GM18508 (cell line): Measurements from ENCODE around the gene ACTR5.

Source experiments
- ATAC-seq: cut with Tn5 transposase; IDR thresholded peaks from one replicate; pipeline ENCODE4 v1.9.1; 2021; ENCODE audit warnings: moderate number of reproducible peaks; ENCODE audit not compliant: insufficient read depth, unreplicated experiment

ACTR5 gene

DNA sequence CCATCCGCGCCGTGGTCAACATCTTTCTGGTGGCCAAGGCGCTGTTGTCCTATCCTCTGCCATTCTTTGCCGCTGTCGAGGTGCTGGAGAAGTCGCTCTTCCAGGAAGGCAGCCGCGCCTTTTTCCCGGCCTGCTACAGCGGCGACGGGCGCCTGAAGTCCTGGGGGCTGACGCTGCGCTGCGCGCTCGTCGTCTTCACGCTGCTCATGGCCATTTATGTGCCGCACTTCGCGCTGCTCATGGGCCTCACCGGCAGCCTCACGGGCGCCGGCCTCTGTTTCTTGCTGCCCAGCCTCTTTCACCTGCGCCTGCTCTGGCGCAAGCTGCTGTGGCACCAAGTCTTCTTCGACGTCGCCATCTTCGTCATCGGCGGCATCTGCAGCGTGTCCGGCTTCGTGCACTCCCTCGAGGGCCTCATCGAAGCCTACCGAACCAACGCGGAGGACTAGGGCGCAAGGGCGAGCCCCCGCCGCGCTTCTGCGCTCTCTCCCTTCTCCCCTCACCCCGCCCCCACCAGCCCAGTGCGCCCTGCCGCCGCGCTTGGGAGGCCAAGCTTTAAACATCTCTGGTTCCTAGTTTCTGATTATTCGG, 20.0 kb upstream of the ACTR5 start:
- ATAC-seq = no peak

DNA sequence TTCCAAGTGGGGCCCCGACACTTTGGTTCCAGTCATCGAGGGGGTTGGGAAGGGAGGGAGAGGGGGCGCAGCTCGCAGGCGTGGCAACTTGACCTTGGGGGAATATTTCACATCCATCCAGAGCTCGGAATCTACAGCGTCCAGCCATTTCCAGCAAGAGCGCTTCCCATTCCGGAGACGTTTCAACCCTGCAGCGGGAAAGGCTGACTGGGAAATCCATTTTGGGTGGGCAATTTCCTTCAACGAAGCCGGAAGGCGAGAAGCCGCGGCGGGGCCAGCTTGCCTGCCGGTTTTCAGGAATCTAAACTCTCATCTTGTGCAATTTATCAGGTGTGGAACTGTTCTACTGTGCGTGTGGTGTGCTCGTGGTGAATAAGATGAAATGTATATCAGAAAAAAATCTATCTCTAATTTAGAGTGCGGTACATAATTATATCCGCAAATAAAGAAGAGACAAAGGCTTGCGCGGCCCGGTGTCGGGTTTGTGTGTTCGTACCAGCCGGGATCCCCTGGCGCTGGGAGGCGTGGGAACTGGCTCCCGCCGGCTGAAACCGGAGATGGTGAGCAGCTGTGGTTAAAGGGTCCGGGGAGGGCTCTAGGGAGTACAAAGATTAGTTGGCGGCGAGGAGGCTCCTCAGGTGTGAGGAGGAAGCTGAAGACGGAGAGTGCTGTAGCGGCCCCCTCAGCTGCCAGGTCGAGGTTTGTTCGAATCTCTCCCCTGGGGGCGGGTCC, 19.2 kb upstream of the ACTR5 start:
- ATAC-seq = no peak

DNA sequence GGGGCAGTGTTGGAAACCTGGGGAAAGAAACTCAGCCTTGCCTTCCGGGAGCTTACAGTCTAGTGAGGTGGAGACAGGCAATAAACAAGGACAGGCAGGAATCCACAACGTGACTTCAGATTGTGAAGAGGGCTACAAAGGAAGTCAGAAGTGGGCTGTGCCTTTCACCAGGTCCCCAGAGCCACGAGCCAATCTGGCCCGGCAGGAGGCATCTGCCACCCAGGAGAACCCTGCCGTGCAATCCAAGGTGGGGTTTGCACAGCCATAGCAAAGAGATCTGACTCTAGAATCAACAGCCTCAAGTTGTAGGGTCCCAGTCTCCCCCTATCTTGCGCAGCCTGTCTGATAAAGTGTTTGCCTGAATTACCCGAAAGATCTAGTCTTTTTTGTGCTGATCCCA, 18.5 kb upstream of the ACTR5 start:
- no peak for ATAC-seq

DNA sequence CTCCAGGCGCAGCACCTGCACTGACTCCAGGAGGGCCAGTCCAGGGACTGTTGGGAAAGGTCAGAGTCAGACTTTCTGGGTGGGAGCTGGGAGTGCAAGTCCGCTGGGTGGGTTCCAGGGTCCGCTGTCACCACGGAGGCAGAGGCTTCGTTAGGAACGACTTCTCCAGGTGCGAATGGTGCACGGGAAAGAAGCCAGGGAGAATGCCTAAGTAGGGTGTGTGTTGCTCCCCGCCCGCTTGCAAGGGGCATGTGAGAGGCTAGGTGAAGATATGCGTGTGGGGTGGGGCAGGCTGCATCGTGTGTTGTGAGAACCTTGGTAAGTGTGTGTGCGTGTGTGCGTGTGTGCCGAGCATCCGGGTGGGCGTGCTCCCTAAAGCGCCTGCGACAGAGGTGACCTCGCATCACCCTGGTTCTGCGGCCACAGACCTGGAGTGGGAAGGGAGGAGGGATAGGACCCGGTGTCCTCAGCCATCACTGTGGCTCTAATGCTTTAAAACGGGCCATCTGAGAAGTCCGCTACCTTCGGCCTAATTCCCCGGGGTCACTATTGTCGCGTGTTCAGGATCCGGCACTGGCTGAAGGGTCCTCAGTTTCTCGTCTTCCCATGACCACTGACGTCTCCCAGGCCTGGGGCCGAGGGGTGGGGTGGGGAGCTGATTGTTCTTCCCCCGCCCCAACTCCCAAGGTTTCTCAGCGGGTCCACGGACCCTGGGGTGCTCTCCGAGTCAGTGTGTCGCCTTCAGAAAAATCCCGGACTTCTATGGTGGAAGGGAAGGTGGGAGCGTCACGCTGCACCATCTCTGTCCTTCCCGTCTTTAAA, 17.9 kb upstream of the ACTR5 start:
- no peak for ATAC-seq

DNA sequence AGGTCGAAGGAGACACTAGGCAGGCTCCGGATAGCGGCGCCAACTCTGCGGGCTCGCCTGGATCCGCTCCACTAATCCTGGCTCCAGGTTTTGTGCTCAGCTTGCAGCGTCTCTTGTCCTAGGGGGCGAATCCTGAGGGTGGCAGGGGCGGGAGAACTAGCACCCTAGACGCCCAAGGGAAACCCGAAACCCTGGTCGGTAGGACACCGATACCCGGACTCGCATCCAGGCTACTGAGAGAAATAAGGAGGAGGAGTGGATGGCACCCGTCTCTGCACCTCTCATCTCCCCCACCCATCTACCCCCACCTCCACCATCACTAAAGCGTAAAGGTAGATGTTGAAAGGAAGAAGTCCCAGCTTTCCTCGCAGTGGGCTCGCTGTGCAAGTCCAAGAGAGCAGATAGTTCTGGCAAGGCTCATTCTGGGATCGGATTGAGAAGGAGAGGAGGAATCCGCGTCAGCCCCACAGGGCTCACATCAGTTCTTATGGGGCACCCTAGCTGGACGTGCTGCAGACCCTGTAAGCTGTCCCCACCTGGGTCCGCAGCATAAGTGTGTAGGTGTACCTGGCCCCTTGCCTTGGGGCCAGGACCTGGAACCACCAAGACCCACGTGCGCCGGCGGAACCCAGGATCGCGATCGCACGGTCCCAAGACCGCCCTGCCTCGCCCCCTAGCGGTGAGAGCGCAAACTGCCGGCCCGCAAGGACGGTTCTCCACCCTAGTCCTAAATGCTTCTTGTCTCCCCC, 17.1 kb upstream of the ACTR5 start:
- no peak for ATAC-seq

DNA sequence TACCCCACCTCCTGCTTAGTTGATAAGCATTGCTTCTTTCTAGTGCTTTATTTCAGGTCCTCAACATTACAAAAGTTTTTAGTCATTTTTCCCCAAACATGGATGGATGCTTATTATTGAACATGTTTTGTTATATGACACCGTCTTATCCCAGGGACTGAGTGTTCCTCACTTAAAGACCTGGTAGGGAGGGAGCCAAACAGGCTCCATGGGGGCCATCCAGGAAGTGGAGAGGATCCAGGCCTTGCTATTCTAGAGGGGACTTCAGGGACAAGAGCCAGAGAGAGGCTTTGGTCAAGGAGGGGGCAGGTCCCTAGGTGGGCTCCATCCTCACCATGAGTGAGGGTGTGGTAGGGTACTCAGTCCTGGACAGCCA, 16.5 kb upstream of the ACTR5 start:
- no peak for ATAC-seq

DNA sequence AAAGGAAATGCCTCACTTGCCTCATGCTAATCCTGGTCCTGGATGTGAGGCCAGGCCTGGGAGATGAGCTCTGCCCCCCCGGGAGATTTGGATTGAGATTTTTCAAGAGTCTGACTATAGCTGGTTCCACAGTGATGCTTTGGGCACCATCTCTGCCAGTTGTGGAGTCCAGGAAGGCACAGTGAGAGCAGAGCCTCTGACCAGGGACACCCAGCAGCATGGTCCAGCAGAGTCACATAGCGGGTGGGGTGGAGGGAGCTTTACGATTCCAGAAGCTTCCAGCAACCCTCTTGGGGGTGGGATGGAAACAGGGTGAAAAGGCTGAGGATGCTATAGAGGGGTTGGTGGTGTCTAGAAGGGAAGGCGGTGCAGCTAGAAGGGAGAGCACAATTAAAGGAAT, 15.3 kb upstream of the ACTR5 start:
- no peak for ATAC-seq

DNA sequence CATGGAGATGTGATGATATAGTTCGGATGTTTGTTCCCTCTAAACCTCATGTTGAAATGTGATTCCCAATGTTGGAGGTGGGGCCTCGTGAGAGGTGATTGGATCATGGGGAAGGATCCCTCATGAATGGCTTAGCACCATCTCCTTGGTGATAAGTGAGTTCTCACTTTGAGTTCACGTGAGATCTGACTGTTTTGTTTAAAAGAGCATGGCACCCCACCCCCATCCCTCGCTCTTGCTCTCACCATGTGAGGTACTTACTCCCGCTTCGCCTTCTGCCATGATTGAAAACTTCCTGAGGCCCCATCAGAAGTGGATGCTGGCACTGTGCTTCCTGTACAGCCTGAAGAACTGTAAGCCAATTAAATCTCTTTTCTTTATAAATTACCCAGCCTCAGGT, 13.1 kb upstream of the ACTR5 start:
- no peak for ATAC-seq

DNA sequence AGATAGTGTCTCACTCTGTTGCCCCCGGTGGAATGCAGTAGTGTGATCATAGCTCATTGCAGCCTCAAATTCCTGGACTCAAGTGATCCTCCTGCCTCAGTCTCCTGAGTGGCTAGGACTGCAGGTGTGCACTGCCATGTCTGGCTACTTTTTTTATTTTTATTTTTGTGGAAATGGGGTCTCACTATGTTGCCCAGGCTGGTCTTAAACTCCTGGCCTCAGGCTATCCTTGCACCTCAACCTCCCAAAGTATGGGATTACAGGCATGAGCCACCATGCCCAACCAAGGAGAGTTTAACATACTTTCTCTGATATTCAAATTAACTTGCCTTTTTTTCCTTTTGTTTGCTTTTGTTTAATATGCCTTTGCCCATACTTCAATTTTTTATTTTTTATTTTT, 10.4 kb upstream of the ACTR5 start:
- no peak for ATAC-seq

DNA sequence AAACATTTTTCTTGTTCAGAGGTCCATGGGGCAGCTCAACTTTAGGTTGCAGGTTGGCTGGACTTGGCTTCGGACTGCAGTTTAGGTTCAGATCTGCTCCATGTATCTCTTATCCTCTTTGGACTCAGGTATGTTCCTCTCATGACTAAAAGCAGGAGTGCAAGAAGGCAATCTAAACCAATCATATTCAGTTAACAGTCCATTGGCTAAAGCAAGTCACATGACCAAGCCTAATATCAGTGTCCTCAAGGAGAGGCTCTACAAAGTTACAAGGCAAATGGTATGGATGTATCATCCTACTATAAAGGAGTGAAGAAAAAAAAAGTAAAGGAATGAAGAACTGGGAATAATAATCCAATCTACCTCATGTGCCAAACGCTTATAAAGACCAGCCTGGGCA, 2.5 kb upstream of the ACTR5 start:
- no peak for ATAC-seq

DNA sequence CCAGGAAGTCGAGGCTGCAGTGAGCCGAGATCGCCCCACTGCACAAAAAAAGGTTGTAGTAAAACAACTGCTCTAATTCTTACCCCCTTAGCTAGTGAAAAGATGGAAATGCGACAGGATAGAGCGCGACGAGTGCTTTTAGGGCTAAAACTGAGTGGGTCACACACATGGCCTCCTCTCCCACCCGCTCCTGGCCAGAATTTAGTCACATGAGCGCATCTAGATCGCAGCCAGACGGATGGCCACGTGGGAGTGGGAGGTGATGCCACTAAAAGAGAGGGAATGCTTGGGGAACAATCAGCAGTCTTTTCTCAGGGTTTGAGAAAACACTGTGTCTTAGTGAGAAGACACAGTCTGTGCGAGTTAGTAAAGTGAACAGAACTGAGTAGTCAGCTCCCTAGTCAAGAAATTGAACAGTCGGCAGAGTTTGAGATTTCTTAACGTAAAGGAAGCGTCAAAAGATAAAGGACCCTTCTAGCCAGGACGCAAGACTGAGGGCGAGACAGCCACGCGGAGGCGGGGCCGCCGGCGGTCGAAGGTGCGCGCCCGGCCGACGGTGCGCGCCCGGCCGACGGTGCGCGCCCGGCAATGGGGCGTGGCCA, 664 bp upstream of the ACTR5 start:
- ATAC-seq = no peak

DNA sequence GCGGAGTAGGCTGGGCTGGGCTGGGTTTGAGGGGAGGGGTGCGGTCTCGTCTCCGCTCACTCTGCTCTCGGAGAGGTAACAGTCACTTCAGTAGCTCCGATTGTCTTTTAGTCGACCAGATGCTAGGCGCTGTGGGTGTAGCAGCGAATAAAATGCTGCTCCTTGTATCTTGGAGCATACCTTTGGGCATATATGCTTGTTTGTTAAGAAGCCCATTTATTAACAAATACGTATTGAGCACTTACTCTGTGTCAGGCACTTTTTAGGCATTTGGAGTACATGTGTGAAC, 545 bp downstream of the ACTR5 start:
- ATAC-seq = peak; percentile 7

DNA sequence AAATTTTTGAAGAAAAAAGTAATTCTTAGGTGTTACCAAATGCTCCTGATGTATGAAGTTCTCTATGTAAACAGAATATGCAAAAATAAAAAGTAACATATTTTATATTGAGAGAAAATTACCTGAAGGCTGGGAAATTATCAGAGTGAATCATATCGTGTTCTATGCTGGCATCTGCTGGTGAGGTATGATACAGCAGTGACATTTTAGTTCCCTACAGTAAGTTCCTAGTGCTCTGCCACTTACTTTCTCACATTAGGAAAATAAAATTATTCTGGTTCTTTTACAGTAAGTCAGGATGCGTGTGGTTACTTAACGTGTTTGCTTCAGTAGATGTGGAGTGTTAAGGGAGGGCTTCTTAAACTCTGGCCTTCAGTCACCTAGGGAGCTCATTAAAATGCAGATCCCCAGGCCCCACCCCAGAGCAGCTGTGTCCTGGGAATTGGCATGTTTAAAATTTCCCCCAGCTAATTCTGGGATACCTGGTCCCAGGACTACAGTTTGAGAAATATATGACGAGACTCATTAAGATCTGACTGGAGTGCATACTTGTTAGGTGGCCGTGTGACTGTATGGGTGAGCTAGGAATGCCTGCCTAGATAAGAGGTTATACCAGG, 3.2 kb downstream of the ACTR5 start:
- no peak for ATAC-seq

DNA sequence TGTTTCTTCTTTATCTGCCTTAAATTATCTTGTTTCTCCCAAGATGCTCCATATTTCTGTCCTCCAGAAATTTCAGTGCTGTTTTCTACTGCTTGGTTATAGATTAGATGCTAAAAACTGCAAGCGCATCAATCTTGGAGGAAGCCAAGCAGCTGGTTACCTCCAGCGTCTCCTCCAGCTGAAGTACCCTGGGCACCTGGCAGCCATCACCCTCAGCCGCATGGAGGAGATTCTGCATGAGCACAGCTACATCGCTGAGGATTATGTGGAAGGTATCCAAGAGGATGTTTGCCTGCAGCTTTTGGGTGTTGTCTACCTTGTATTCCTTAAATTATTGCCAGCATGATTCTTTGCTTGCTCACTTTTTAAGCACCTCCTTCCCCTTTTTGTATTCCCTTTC, 3.8 kb downstream of the ACTR5 start:
- no peak for ATAC-seq

DNA sequence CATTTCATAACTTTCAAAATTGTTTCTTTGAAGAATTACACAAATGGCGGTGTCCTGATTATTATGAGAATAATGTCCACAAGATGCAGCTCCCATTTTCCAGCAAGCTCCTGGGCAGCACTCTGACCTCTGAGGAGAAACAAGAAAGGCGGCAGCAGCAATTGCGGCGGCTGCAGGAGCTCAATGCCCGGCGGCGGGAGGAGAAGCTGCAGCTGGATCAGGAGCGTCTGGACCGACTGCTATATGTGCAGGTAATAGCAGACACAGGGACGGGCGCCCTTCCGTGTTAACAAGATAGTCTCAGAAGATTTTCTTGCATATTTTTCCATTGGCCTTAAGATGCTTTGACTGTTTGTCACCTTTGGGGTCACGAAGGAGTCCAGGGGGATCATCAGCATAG, 6.7 kb downstream of the ACTR5 start:
- no peak for ATAC-seq

DNA sequence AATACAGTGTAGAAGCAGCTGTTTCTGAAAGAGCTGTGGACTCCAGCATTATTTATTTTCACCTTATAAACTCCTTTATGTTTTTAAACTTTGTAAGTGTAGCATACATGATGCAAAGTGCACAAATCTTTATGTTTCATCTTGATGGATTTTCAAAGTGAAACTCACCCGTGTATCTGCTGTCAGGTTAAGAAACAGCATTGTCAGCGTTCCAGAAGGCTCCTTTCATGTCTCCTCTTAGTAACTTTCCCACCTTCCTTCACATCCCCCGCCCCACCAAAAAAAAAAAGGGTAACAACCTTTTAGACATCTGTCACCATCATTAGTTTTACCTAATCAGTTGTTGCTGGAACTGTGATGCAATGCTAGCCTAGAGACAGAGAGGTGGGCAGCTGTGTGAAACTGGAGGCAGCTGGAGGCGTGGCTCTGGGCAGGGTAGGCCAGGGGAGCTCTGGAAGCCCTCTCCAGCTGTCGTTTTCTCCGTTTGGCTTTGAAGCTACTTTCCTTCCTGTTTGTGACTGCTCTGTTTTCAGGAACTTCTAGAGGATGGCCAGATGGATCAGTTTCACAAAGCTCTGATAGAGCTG, 7.2 kb downstream of the ACTR5 start:
- ATAC-seq = no peak

DNA sequence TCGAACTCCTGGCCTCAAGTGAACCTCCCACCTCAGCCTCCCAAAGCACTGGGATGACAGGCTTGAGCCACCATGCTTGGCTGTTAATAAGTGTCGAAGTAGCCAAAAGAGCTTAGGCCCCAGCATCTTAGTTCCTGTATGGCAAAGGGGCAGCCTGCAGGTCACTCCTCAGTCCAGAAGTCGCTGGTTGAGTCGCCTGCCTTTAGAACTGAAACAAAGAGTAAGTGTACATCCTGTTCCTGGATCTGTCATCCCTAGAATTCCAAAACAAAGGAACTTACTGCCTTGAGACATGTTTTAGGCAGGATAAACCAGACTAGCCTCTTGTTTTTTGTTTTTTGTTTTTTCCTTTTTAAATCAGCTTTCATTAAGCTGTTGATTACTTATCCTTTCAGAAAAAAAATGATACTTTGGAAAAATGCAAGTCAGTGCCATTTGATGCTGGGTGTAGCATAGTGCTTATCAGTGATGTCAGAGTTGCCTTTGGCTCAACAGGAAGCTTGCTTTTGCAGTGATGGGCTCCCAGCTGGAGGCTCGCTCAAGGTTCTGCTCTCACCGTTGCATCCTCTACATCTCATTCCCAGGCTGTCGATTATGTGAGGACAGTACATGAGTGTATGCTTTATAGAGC, 9.0 kb downstream of the ACTR5 start:
- no peak for ATAC-seq

DNA sequence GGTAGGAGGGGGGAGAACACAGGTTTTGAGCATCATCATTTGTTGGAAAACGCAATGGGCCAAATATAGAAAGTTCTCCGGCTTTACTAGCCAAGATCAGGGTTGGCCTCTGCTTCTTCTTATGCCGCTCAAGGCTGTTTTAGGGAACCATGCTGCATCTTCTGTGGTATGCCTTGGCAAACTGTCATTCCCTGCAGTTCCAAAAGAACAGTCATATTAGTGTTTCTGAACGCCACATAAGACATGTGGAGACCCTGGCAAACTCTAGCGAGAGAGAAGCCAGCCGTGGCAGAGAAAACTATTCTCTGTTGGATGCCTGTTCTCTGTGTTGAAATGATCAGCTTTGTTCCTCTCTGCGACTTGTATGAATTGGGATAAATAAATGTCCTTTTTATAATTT, 10.8 kb downstream of the ACTR5 start:
- no peak for ATAC-seq

DNA sequence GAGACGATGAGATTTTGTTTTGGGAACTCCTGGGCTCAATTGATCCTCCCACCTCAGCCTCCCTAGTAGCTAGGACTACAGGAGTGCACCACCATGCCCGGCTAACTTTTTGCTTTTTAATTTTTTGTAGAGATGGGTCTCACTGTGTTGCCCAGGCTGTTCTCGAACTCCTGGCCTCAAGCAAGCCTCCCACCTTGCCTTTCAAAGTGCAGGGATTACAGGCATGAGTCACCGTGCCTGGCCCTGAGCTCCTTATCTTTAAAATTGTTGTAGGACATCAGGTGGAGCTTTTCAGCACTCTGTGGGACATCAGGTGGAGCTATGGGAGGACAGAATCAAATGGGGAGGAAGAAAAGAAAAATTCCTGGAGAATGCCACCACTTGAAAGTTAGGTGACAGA, 12.7 kb downstream of the ACTR5 start:
- ATAC-seq = no peak

DNA sequence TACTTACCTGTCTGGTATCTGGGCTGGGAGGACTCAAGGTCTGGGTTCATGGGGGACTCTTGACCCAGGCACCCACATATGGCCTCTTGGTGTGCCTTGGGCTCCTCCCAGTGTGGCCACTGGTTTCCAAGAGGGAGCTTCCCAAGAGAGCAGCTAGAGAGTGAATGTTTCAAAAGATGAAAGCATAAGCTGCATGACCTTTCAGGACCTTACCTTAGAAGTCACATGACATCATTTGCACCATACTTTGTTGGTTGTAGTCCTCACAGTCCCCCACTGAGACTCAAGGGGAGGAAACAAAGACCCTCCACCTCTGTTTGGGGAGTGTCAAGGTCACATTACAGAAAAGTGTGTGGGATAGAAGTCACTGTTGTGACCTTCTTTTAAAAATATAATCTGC, 13.9 kb downstream of the ACTR5 start:
- no peak for ATAC-seq
